Astrocyte (in vitro differentiated cells and primary cell): Measurements from ENCODE around the gene MYH9. TPM values are rescaled to one million over a fixed set of nuclear protein-coding genes. Genes with fewer than 3 reads are reported as not detected.

Experiments used
- DNase-seq: peaks from one replicate; pipeline ENCODE4 v3.0.0-alpha.2; 2010; ENCODE audit warnings: low read depth
- FAIRE-seq: peaks from 2 replicates; lab custom pipeline; 2011; peaks lifted over from hg19 to GRCh38; lab: Jason Lieb, UNC
- H2AFZ ChIP-seq: 2 replicates; pipeline ENCODE4 v1.6.0; 2012; ENCODE audit warnings: low read depth, low read length, inconsistent platforms
- H3K27ac ChIP-seq: 2 replicates; pipeline ENCODE4 v1.5.1; 2011; ENCODE audit warnings: low read depth, low read length, inconsistent platforms
- H3K27me3 ChIP-seq: 2 replicates; pipeline ENCODE4 v1.6.0; 2011; ENCODE audit warnings: low read length, inconsistent platforms; ENCODE audit not compliant: insufficient read depth
- H3K36me3 ChIP-seq: 2 replicates; pipeline ENCODE4 v1.5.1; 2011; ENCODE audit warnings: low read length, inconsistent platforms; ENCODE audit not compliant: insufficient read depth
- H3K4me1 ChIP-seq: 2 replicates; pipeline ENCODE4 v1.5.1; 2011; ENCODE audit warnings: low read length, inconsistent platforms; ENCODE audit not compliant: insufficient read depth
- H3K4me2 ChIP-seq: 2 replicates; pipeline ENCODE4 v1.6.0; 2012; ENCODE audit warnings: low read length, inconsistent platforms
- H3K4me3 ChIP-seq: 2 replicates; pipeline ENCODE4 v1.5.1; 2011; ENCODE audit warnings: low read depth, mild to moderate bottlenecking, low read length, inconsistent platforms; ENCODE audit not compliant: insufficient read depth
- H3K79me2 ChIP-seq: 2 replicates; pipeline ENCODE4 v1.6.0; 2012; ENCODE audit warnings: mild to moderate bottlenecking, low read length, inconsistent platforms; ENCODE audit not compliant: insufficient read depth
- H3K9ac ChIP-seq: 2 replicates; pipeline ENCODE4 v1.6.0; 2012; ENCODE audit warnings: mild to moderate bottlenecking, low read length, inconsistent platforms
- H3K9me3 ChIP-seq: 2 replicates; pipeline ENCODE4 v1.5.1; 2012; ENCODE audit warnings: low read depth, mild to moderate bottlenecking, low read length, inconsistent platforms; ENCODE audit not compliant: insufficient read depth
- H4K20me1 ChIP-seq: 2 replicates; pipeline ENCODE4 v1.6.0; 2012; ENCODE audit warnings: low read length, inconsistent platforms; ENCODE audit not compliant: insufficient read depth
- H3K27ac Mint-ChIP-seq: one replicate; pipeline ENCODE4 v1.8.0; 2021; ENCODE audit warnings: mild to moderate bottlenecking, mixed read lengths; ENCODE audit not compliant: unreplicated experiment
- H3K27me3 Mint-ChIP-seq: one replicate; pipeline ENCODE4 v1.8.0; 2021; ENCODE audit warnings: low read depth, mixed read lengths; ENCODE audit not compliant: unreplicated experiment
- H3K36me3 Mint-ChIP-seq: one replicate; pipeline ENCODE4 v1.8.0; 2021; ENCODE audit warnings: low read depth, mixed read lengths; ENCODE audit not compliant: unreplicated experiment
- H3K4me1 Mint-ChIP-seq: one replicate; pipeline ENCODE4 v1.8.0; 2021; ENCODE audit warnings: low read depth, mixed read lengths; ENCODE audit not compliant: unreplicated experiment
- H3K4me3 Mint-ChIP-seq: one replicate; pipeline ENCODE4 v1.8.0; 2021; ENCODE audit warnings: mild to moderate bottlenecking, moderate library complexity, mixed read lengths; ENCODE audit not compliant: unreplicated experiment
- H3K9me3 Mint-ChIP-seq: one replicate; pipeline ENCODE4 v1.8.0; 2021; ENCODE audit warnings: mild to moderate bottlenecking, mixed read lengths; ENCODE audit not compliant: unreplicated experiment
- EZH2 ChIP-seq: IDR thresholded peaks from 2 replicates; pipeline ENCODE4 v1.6.1; 2012; ENCODE audit warnings: mild to moderate bottlenecking, low read length, inconsistent platforms; ENCODE audit not compliant: insufficient read depth
- total RNA-seq: library from RNA; stranded (reverse); gene quantifications from 2 replicates; pipeline ENCODE4 v1.2.1, GENCODE V29; 2021
- TF ChIP-seq, protein P1 (sequence below): IDR thresholded peaks from 2 replicates; pipeline ENCODE4 v1.5.1; 2011; ENCODE audit warnings: low read depth, mild to moderate bottlenecking, inconsistent platforms, low read length, moderate library complexity; ENCODE audit not compliant: insufficient read depth

The MYH9 gene
- total RNA-seq, 1 donor from 2014 or later = 2,278 TPM

DNA sequence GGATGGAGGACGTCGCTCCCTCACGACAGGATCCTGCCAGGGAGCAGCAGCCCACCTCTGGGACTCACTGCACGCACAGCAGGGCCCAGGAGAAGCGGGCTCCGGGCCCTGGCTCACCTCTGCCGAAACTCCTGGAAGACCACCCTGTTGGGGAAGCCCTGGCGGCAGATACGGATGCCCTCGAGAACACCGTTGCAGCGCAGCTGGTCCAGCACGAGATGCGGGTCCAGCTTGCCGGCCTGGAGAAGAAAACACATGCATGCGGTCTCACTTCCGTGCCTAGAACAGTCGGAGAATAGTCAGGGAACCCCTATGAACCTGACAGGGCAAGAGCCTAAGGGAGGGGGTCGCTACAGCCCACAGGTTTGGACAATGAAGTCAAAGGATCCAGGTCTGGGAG, 82.0 kb downstream of the MYH9 start:
- peaks cover 41% of the 10 kb centered on the region for H3K36me3 Mint-ChIP-seq

GRCh38 chr22:36304429-36304828, 83.3 kb downstream of the MYH9 start:
- FAIRE-seq (no peak), DNase-seq (no peak)
- no peaks in the 10 kb centered on the region for H3K9me3 ChIP-seq
- H3K27ac ChIP-seq = no peak overlapping the region
- no peak overlapping the region for H3K9ac ChIP-seq
- no peak overlapping the region for H3K4me3 Mint-ChIP-seq
- no peak for TF ChIP-seq EZH2
- TF ChIP-seq, protein P1, sequence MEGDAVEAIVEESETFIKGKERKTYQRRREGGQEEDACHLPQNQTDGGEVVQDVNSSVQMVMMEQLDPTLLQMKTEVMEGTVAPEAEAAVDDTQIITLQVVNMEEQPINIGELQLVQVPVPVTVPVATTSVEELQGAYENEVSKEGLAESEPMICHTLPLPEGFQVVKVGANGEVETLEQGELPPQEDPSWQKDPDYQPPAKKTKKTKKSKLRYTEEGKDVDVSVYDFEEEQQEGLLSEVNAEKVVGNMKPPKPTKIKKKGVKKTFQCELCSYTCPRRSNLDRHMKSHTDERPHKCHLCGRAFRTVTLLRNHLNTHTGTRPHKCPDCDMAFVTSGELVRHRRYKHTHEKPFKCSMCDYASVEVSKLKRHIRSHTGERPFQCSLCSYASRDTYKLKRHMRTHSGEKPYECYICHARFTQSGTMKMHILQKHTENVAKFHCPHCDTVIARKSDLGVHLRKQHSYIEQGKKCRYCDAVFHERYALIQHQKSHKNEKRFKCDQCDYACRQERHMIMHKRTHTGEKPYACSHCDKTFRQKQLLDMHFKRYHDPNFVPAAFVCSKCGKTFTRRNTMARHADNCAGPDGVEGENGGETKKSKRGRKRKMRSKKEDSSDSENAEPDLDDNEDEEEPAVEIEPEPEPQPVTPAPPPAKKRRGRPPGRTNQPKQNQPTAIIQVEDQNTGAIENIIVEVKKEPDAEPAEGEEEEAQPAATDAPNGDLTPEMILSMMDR = no peak
- H3K36me3 Mint-ChIP-seq = peaks cover 42% of the 10 kb centered on the region
- peak overlapping the region; percentile 84 for H3K27ac Mint-ChIP-seq
- peaks cover 94% of the 10 kb centered on the region for H3K79me2 ChIP-seq
- H3K27me3 ChIP-seq = no peaks in the 10 kb centered on the region
- H3K4me1 ChIP-seq = peaks cover 17% of the 10 kb centered on the region
- peaks cover 30% of the 10 kb centered on the region for H3K4me1 Mint-ChIP-seq
- no peaks in the 10 kb centered on the region for H3K27me3 Mint-ChIP-seq
- no peak overlapping the region for H3K4me3 ChIP-seq
- no peaks in the 10 kb centered on the region for H3K9me3 Mint-ChIP-seq
- H3K36me3 ChIP-seq = peaks cover 84% of the 10 kb centered on the region
- H2AFZ ChIP-seq = no peak overlapping the region
- H4K20me1 ChIP-seq = peaks cover 98% of the 10 kb centered on the region
- no peak overlapping the region for H3K4me2 ChIP-seq

More for the DNA sequence above, 82.0 kb downstream of the MYH9 start:
- no peaks in the 10 kb centered on the region for H3K27me3 ChIP-seq
- peak overlapping the region; percentile 84 for H3K27ac Mint-ChIP-seq
- H3K9me3 ChIP-seq = no peaks in the 10 kb centered on the region
- H3K79me2 ChIP-seq = peaks cover 90% of the 10 kb centered on the region
- H3K27ac ChIP-seq = no peak overlapping the region
- H3K4me1 ChIP-seq = peaks cover 17% of the 10 kb centered on the region
- TF ChIP-seq EZH2 = no peak
- TF ChIP-seq, protein P1 = no peak
- no peak overlapping the region for H3K4me2 ChIP-seq
- no peak overlapping the region for H2AFZ ChIP-seq
- no peaks in the 10 kb centered on the region for H3K9me3 Mint-ChIP-seq
- H3K27me3 Mint-ChIP-seq = no peaks in the 10 kb centered on the region
- no peak overlapping the region for H3K4me3 Mint-ChIP-seq
- peaks cover 85% of the 10 kb centered on the region for H3K36me3 ChIP-seq
- H3K9ac ChIP-seq = no peak overlapping the region
- DNase-seq = no peak
- no peak for FAIRE-seq
- H3K4me3 ChIP-seq = no peak overlapping the region
- H4K20me1 ChIP-seq = peaks cover 94% of the 10 kb centered on the region
- H3K4me1 Mint-ChIP-seq = peaks cover 36% of the 10 kb centered on the region

DNA sequence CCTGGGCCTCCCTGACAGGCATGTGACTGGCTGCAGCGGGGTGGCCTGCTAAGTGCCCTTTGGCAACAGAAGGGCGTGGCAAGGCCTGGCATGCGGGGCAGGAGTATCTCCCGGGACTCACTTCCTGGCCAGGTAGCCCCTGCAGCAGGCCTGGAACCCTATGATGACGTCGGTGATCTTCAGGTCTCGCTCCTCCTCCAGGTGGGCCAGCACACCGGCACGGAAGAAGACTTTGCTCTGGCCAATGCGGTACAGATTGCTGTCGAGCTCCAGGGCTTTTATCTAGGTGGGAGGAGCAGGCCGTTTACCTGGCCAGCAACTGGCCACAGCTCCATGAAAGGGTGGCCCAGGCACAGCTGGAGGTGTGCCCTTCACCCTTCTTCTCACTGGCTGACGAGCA, 83.9 kb downstream of the MYH9 start:
- H3K36me3 Mint-ChIP-seq = peaks cover 39% of the 10 kb centered on the region
- peaks cover 98% of the 10 kb centered on the region for H4K20me1 ChIP-seq
- H3K4me3 ChIP-seq = no peak overlapping the region
- no peaks in the 10 kb centered on the region for H3K9me3 ChIP-seq
- no peak overlapping the region for H3K9ac ChIP-seq
- no peak for TF ChIP-seq EZH2
- TF ChIP-seq, protein P1 = no peak
- H3K27me3 Mint-ChIP-seq = no peaks in the 10 kb centered on the region
- no peaks in the 10 kb centered on the region for H3K27me3 ChIP-seq
- H3K27ac ChIP-seq = no peak overlapping the region
- H3K36me3 ChIP-seq = peaks cover 84% of the 10 kb centered on the region
- H3K4me1 Mint-ChIP-seq = peaks cover 30% of the 10 kb centered on the region
- peaks cover 17% of the 10 kb centered on the region for H3K4me1 ChIP-seq
- H3K9me3 Mint-ChIP-seq = no peaks in the 10 kb centered on the region
- DNase-seq (no peak), FAIRE-seq (no peak)
- H3K4me3 Mint-ChIP-seq = no peak overlapping the region
- peak overlapping the region; percentile 81 for H3K27ac Mint-ChIP-seq
- H3K4me2 ChIP-seq = no peak overlapping the region
- H2AFZ ChIP-seq = no peak overlapping the region
- peaks cover 94% of the 10 kb centered on the region for H3K79me2 ChIP-seq
